ENCODE measurements around the gene CCNI2.

Gene CCNI2

GRCh38 chr5:132742158-132742557 lies 5.1 kb upstream of the CCNI2 start:
- H2AFZ ChIP-seq (ENCODE audit: low read length), result no peak overlapping the region
- H3K9me3 ChIP-seq (replicated peaks; ENCODE audit: insufficient read depth, low read length), result no peaks in the 10 kb centered on the region

GRCh38 chr5:132742626-132743025 lies 4.6 kb upstream of the CCNI2 start:
- no peaks in the 10 kb centered on the region for H3K9me2 ChIP-seq (replicated peaks; ENCODE audit: insufficient read depth, low read length)
- no peaks in the 10 kb centered on the region; the same call in 1 of the 2 replicates for H4K20me1 ChIP-seq (ENCODE audit: insufficient read depth, low read length)
- TF ChIP-seq EZH2 (optimal IDR thresholded peaks at IDR 0.05; ENCODE audit: low read depth, low read length) (no peak), EZH2phosphoT487 (IDR thresholded peaks at IDR 0.05; ENCODE audit: low read length) (no peak), CTCF (IDR thresholded peaks at IDR 0.05; ENCODE audit: low read length) (no peak)
- H3F3A ChIP-seq (ENCODE audit: insufficient read depth, low read length), result no peaks in the 10 kb centered on the region
- H3K4me1 ChIP-seq (ENCODE audit: low read length), result peaks cover 4% of the 10 kb centered on the region; the same call in 1 of the 2 replicates
- H3K79me2 ChIP-seq (ENCODE audit: low read length), result no peaks in the 10 kb centered on the region
- H3K27me3 ChIP-seq (replicated peaks; ENCODE audit: insufficient read depth, low read length), result no peaks in the 10 kb centered on the region; the same call in 1 of the 2 replicates
- no peaks in the 10 kb centered on the region for H3K36me3 ChIP-seq (replicated peaks; ENCODE audit: insufficient read depth, low read length)
- H3K4me2 ChIP-seq (ENCODE audit: low read depth, low read length), result no peak overlapping the region
- no peaks in the 10 kb centered on the region for H3K9me3 ChIP-seq (replicated peaks; ENCODE audit: insufficient read depth, low read length)
- no peak overlapping the region for H2AFZ ChIP-seq (ENCODE audit: low read length)
- H3K9ac ChIP-seq (ENCODE audit: low read length), result no peak overlapping the region
- H3K4me3 ChIP-seq (ENCODE audit: low read length), result no peak overlapping the region
- no peak overlapping the region for H3K27ac ChIP-seq (ENCODE audit: low read length)
- DNase-seq, result no peak

More at GRCh38 chr5:132742158-132742557, 5.1 kb upstream of the CCNI2 start:
- Histone ChIP-seq H3K4me3 (ENCODE audit: low read length) (no peak overlapping the region), H3F3A (ENCODE audit: insufficient read depth, low read length) (0 out of 2 replicates have a peak, but pooled peaks cover 1% of the 10 kb centered on the region), H3K4me1 (ENCODE audit: low read length) (peaks cover 4% of the 10 kb centered on the region; the same call in 1 of the 2 replicates), H3K36me3 (replicated peaks; ENCODE audit: insufficient read depth, low read length) (no peaks in the 10 kb centered on the region), H3K79me2 (ENCODE audit: low read length) (no peaks in the 10 kb centered on the region), H3K27ac (ENCODE audit: low read length) (no peak overlapping the region), H3K9ac (ENCODE audit: low read length) (no peak overlapping the region), H3K4me2 (ENCODE audit: low read depth, low read length) (no peak overlapping the region), H3K9me2 (replicated peaks; ENCODE audit: insufficient read depth, low read length) (no peaks in the 10 kb centered on the region), H4K20me1 (ENCODE audit: insufficient read depth, low read length) (no peaks in the 10 kb centered on the region; the same call in 1 of the 2 replicates), H3K27me3 (replicated peaks; ENCODE audit: insufficient read depth, low read length) (no peaks in the 10 kb centered on the region; the same call in 1 of the 2 replicates)
- DNase-seq, result no peak
- TF ChIP-seq CTCF (IDR thresholded peaks at IDR 0.05; ENCODE audit: low read length), result no peak

- Histone ChIP-seq H3K79me2 (ENCODE audit: low read length) (no peaks in the 10 kb centered on the region), H3K4me3 (ENCODE audit: low read length) (no peak overlapping the region), H3K4me1 (ENCODE audit: low read length) (no peaks in the 10 kb centered on the region), H4K20me1 (ENCODE audit: insufficient read depth, low read length) (no peaks in the 10 kb centered on the region; the same call in 1 of the 2 replicates), H2AFZ (ENCODE audit: low read length) (no peak overlapping the region), H3K9me3 (replicated peaks; ENCODE audit: insufficient read depth, low read length) (no peaks in the 10 kb centered on the region), H3K27me3 (replicated peaks; ENCODE audit: insufficient read depth, low read length) (no peaks in the 10 kb centered on the region; the same call in 1 of the 2 replicates), H3F3A (ENCODE audit: insufficient read depth, low read length) (no peaks in the 10 kb centered on the region), H3K27ac (ENCODE audit: low read length) (no peak overlapping the region), H3K4me2 (ENCODE audit: low read depth, low read length) (no peak overlapping the region), H3K9me2 (replicated peaks; ENCODE audit: insufficient read depth, low read length) (no peaks in the 10 kb centered on the region), H3K9ac (ENCODE audit: low read length) (no peak overlapping the region), H3K36me3 (replicated peaks; ENCODE audit: insufficient read depth, low read length) (no peaks in the 10 kb centered on the region)
- no peak for DNase-seq
- TF ChIP-seq CTCF (IDR thresholded peaks at IDR 0.05; ENCODE audit: low read length) (no peak), EZH2phosphoT487 (IDR thresholded peaks at IDR 0.05; ENCODE audit: low read length) (no peak), EZH2 (optimal IDR thresholded peaks at IDR 0.05; ENCODE audit: low read depth, low read length) (no peak)
Observed at GRCh38 chr5:132744659-132745058, 2.6 kb upstream of the CCNI2 start.
